VCaP (cell line): Measurements from ENCODE around the gene CLSTN3.
"Not testable (repeated sequence)": the region's sequence is repeated elsewhere in the genome, so short reads cannot be mapped to it uniquely, and the experiment has no call there.

ENCODE experiments used
- H3K27ac ChIP-seq: fragments of 450-650 bp; 2 replicates; pipeline ENCODE4 v1.5.1; 2017
- CTCF ChIP-seq: fragments of 450-650 bp; conservative IDR thresholded peaks from 2 replicates; pipeline ENCODE4 v1.5.1; 2017; ENCODE audit warnings: mild to moderate bottlenecking, moderate library complexity

Gene CLSTN3

GRCh38 chr12:7162691-7163114 is 32.5 kb downstream of the CLSTN3 start:
- no peak overlapping the region for H3K27ac ChIP-seq
- TF ChIP-seq CTCF, result peak; percentile 94

GRCh38 chr12:7169951-7170350 is 39.8 kb downstream of the CLSTN3 start:
- H3K27ac ChIP-seq, result no peak overlapping the region
- TF ChIP-seq CTCF, result no peak

GRCh38 chr12:7171854-7172253 is 41.7 kb downstream of the CLSTN3 start:
- no peak overlapping the region for H3K27ac ChIP-seq
- no peak for TF ChIP-seq CTCF

- H3K27ac ChIP-seq, result no peak overlapping the region
- no peak for TF ChIP-seq CTCF
Observed at GRCh38 chr12:7175493-7175892, 45.3 kb downstream of the CLSTN3 start.

- no peak overlapping the region for H3K27ac ChIP-seq
- no peak for TF ChIP-seq CTCF
Observed at GRCh38 chr12:7176595-7176994, 46.4 kb downstream of the CLSTN3 start.

GRCh38 chr12:7178481-7178880 is 48.3 kb downstream of the CLSTN3 start:
- H3K27ac ChIP-seq, result no peak overlapping the region
- TF ChIP-seq CTCF, result no peak

- H3K27ac ChIP-seq, result no peak overlapping the region
- TF ChIP-seq CTCF, result no peak
Observed at GRCh38 chr12:7180685-7181084, 50.5 kb downstream of the CLSTN3 start.

GRCh38 chr12:7186058-7186457 is 55.9 kb downstream of the CLSTN3 start:
- not testable (repeated sequence) for H3K27ac ChIP-seq
